ENCODE data around the gene RNF123.

Gene RNF123

GRCh38 chr3:49759226-49759625, 69.9 kb downstream of the RNF123 start:
- DNase-seq (no peak), ATAC-seq (replicated peaks) (no peak)
- Mint-ChIP-seq H3K36me3 (peaks cover 4 to 11% of the 10 kb centered on the region in 2 donors), H3K27ac (no peak overlapping the region), H3K27me3 (no peaks in the 10 kb centered on the region), H3K4me1 (peaks cover 12 to 18% of the 10 kb centered on the region in 2 donors), H3K9me3 (no peaks in the 10 kb centered on the region), H3K4me3 (no peak overlapping the region)

GRCh38 chr3:49761661-49762060, 72.3 kb downstream of the RNF123 start:
- Mint-ChIP-seq H3K27me3 (no peaks in the 10 kb centered on the region), H3K9me3 (no peaks in the 10 kb centered on the region), H3K4me1 (peaks cover 4 to 21% of the 10 kb centered on the region in 2 donors), H3K4me3 (no peak overlapping the region), H3K36me3 (peaks cover 11 to 12% of the 10 kb centered on the region in 2 donors), H3K27ac (no peak overlapping the region)
- ATAC-seq (replicated peaks), result no peak
- no peak for DNase-seq

- Mint-ChIP-seq H3K36me3 (peaks cover 9 to 12% of the 10 kb centered on the region in 2 donors), H3K27ac (no peak overlapping the region), H3K9me3 (no peaks in the 10 kb centered on the region), H3K27me3 (no peaks in the 10 kb centered on the region), H3K4me1 (peaks cover 4 to 9% of the 10 kb centered on the region in 2 donors), H3K4me3 (no peak overlapping the region)
- ATAC-seq (replicated peaks) (no peak), DNase-seq (no peak)
Measured at GRCh38 chr3:49763981-49764380, 74.6 kb downstream of the RNF123 start.

GRCh38 chr3:49769286-49769915, 80.0 kb downstream of the RNF123 start:
- DNase-seq (no peak), ATAC-seq (replicated peaks) (no peak)
- Mint-ChIP-seq H3K9me3 (no peaks in the 10 kb centered on the region), H3K27me3 (no peaks in the 10 kb centered on the region), H3K27ac (no peak overlapping the region), H3K36me3 (peaks cover 10 to 13% of the 10 kb centered on the region in 2 donors), H3K4me3 (no peak overlapping the region), H3K4me1 (peaks cover 5 to 19% of the 10 kb centered on the region in 2 donors)

- DNase-seq (no peak), ATAC-seq (replicated peaks) (no peak)
- no peak overlapping the region for H3K27ac Mint-ChIP-seq
- H3K4me1 Mint-ChIP-seq, result peaks cover 5 to 14% of the 10 kb centered on the region in 2 donors
- H3K9me3 Mint-ChIP-seq, result no peaks in the 10 kb centered on the region
- H3K4me3 Mint-ChIP-seq, result no peak overlapping the region
- H3K36me3 Mint-ChIP-seq, result peaks cover 5 to 8% of the 10 kb centered on the region in 2 donors
- H3K27me3 Mint-ChIP-seq, result no peaks in the 10 kb centered on the region
Measured at GRCh38 chr3:49769926-49770325, 80.6 kb downstream of the RNF123 start.

Measured in stimulated activated naive B cell treated with anti-CD40 and anti-IgM and Interleukin-4, amounts not matched to agents 10 μg/mL and 1 μg/mL and 100 μg/mL, for 72 hours (primary cell).